HCT116 (cell line): ENCODE results near the gene CRYBG2. TPM values are rescaled to one million over a fixed set of nuclear protein-coding genes. Genes with fewer than 3 reads are reported as not detected.

Experiments used
- total RNA-seq: library from RNA; stranded (reverse); gene quantifications from one replicate; pipeline ENCODE4 v1.2.1, GENCODE V29; 2021; ENCODE audit not compliant: unreplicated experiment

Gene CRYBG2
- total RNA-seq, 1 experiment from 2014 or later, result 10.5 TPM

Other genes with a start within 250 kb of the CRYBG2 start
- 8.8 TPM for gene PDIK1L, start 242.3 kb downstream of the CRYBG2 start, total RNA-seq
- 0.34 TPM for gene FAM110D, start 195.1 kb downstream of the CRYBG2 start, total RNA-seq
- not detected for gene C1orf232, start 185.2 kb downstream of the CRYBG2 start, total RNA-seq
- gene ZNF593, start 184.2 kb downstream of the CRYBG2 start, total RNA-seq, result 62.4 TPM
- gene ZNF593OS, start 182.3 kb downstream of the CRYBG2 start, total RNA-seq, result not detected
- gene CNKSR1, start 176.6 kb downstream of the CRYBG2 start, total RNA-seq, result 26.6 TPM
- gene CATSPER4, start 163.5 kb downstream of the CRYBG2 start, total RNA-seq, result not detected
- 37.2 TPM for gene CEP85, start 119.9 kb downstream of the CRYBG2 start, total RNA-seq
- 112 TPM for gene SH3BGRL3, start 74.0 kb downstream of the CRYBG2 start, total RNA-seq
- gene UBXN11, start 47.5 kb downstream of the CRYBG2 start, total RNA-seq, result 19.3 TPM
- 2.0 TPM for gene CD52, start 36.2 kb downstream of the CRYBG2 start, total RNA-seq
- gene ZNF683, start 18.6 kb upstream of the CRYBG2 start, total RNA-seq, result not detected
- gene LIN28A, start 56.7 kb upstream of the CRYBG2 start, total RNA-seq, result 1.4 TPM
- gene DHDDS, start 78.2 kb upstream of the CRYBG2 start, total RNA-seq, result 46.0 TPM
- 483 TPM for gene HMGN2, start 118.3 kb upstream of the CRYBG2 start, total RNA-seq
- gene RPS6KA1, start 175.6 kb upstream of the CRYBG2 start, total RNA-seq, result 47.0 TPM